ENCODE results near the gene TCP11.

Gene TCP11

GRCh38 chr6:35089216-35089934 lies 51.8 kb downstream of the TCP11 start:
- Histone ChIP-seq H3K27ac (ENCODE audit: insufficient read depth, low read length, poor library complexity, severe bottlenecking) (no peak overlapping the region), H3K4me3 (ENCODE audit: insufficient read depth, low read depth, low read length, poor library complexity, severe bottlenecking) (no peak overlapping the region), H3K9me3 (ENCODE audit: control insufficient read depth, low read length) (no peaks in the 10 kb centered on the region), H3K36me3 (ENCODE audit: control insufficient read depth, insufficient read depth, low read length) (peaks cover 39% of the 10 kb centered on the region), H3K4me1 (ENCODE audit: control insufficient read depth, insufficient read depth, low read length, poor library complexity, severe bottlenecking) (no peaks in the 10 kb centered on the region), H3K27me3 (replicated peaks; ENCODE audit: control insufficient read depth, insufficient read depth, low read length, poor library complexity, severe bottlenecking) (no peaks in the 10 kb centered on the region)
- no peak for DNase-seq

GRCh38 chr6:35088281-35089215 lies 52.6 kb downstream of the TCP11 start:
- no peaks in the 10 kb centered on the region for H3K9me3 ChIP-seq (ENCODE audit: control insufficient read depth, low read length)
- no peaks in the 10 kb centered on the region for H3K4me1 ChIP-seq (ENCODE audit: control insufficient read depth, insufficient read depth, low read length, poor library complexity, severe bottlenecking)
- DNase-seq = no peak
- no peak overlapping the region for H3K27ac ChIP-seq (ENCODE audit: insufficient read depth, low read length, poor library complexity, severe bottlenecking)
- no peaks in the 10 kb centered on the region for H3K27me3 ChIP-seq (replicated peaks; ENCODE audit: control insufficient read depth, insufficient read depth, low read length, poor library complexity, severe bottlenecking)
- peaks cover 41% of the 10 kb centered on the region for H3K36me3 ChIP-seq (ENCODE audit: control insufficient read depth, insufficient read depth, low read length)
- H3K4me3 ChIP-seq (ENCODE audit: insufficient read depth, low read depth, low read length, poor library complexity, severe bottlenecking) = no peak overlapping the region

- H3K4me3 ChIP-seq (ENCODE audit: insufficient read depth, low read depth, low read length, poor library complexity, severe bottlenecking) = no peak overlapping the region
- peaks cover 50% of the 10 kb centered on the region for H3K36me3 ChIP-seq (ENCODE audit: control insufficient read depth, insufficient read depth, low read length)
- no peaks in the 10 kb centered on the region for H3K9me3 ChIP-seq (ENCODE audit: control insufficient read depth, low read length)
- no peaks in the 10 kb centered on the region for H3K27me3 ChIP-seq (replicated peaks; ENCODE audit: control insufficient read depth, insufficient read depth, low read length, poor library complexity, severe bottlenecking)
- no peak for DNase-seq
- no peak overlapping the region for H3K27ac ChIP-seq (ENCODE audit: insufficient read depth, low read length, poor library complexity, severe bottlenecking)
- no peaks in the 10 kb centered on the region for H3K4me1 ChIP-seq (ENCODE audit: control insufficient read depth, insufficient read depth, low read length, poor library complexity, severe bottlenecking)
Observed at GRCh38 chr6:35087361-35088280, 53.5 kb downstream of the TCP11 start.

GRCh38 chr6:35086636-35087360 lies 54.3 kb downstream of the TCP11 start:
- H3K27ac ChIP-seq (ENCODE audit: insufficient read depth, low read length, poor library complexity, severe bottlenecking) = no peak overlapping the region
- no peak for DNase-seq
- peaks cover 52% of the 10 kb centered on the region for H3K36me3 ChIP-seq (ENCODE audit: control insufficient read depth, insufficient read depth, low read length)
- H3K4me3 ChIP-seq (ENCODE audit: insufficient read depth, low read depth, low read length, poor library complexity, severe bottlenecking) = no peak overlapping the region
- H3K9me3 ChIP-seq (ENCODE audit: control insufficient read depth, low read length) = no peaks in the 10 kb centered on the region
- no peaks in the 10 kb centered on the region for H3K27me3 ChIP-seq (replicated peaks; ENCODE audit: control insufficient read depth, insufficient read depth, low read length, poor library complexity, severe bottlenecking)
- H3K4me1 ChIP-seq (ENCODE audit: control insufficient read depth, insufficient read depth, low read length, poor library complexity, severe bottlenecking) = no peaks in the 10 kb centered on the region

- Histone ChIP-seq H3K4me1 (ENCODE audit: control insufficient read depth, insufficient read depth, low read length, poor library complexity, severe bottlenecking) (no peaks in the 10 kb centered on the region), H3K27ac (ENCODE audit: insufficient read depth, low read length, poor library complexity, severe bottlenecking) (no peak overlapping the region), H3K36me3 (ENCODE audit: control insufficient read depth, insufficient read depth, low read length) (peaks cover 52% of the 10 kb centered on the region), H3K9me3 (ENCODE audit: control insufficient read depth, low read length) (no peaks in the 10 kb centered on the region), H3K27me3 (replicated peaks; ENCODE audit: control insufficient read depth, insufficient read depth, low read length, poor library complexity, severe bottlenecking) (no peaks in the 10 kb centered on the region), H3K4me3 (ENCODE audit: insufficient read depth, low read depth, low read length, poor library complexity, severe bottlenecking) (no peak overlapping the region)
- no peak for DNase-seq
Observed at GRCh38 chr6:35086282-35086632, 54.9 kb downstream of the TCP11 start.

GRCh38 chr6:35085359-35086281 lies 55.5 kb downstream of the TCP11 start:
- no peak for DNase-seq
- Histone ChIP-seq H3K27ac (ENCODE audit: insufficient read depth, low read length, poor library complexity, severe bottlenecking) (no peak overlapping the region), H3K27me3 (replicated peaks; ENCODE audit: control insufficient read depth, insufficient read depth, low read length, poor library complexity, severe bottlenecking) (no peaks in the 10 kb centered on the region), H3K9me3 (ENCODE audit: control insufficient read depth, low read length) (no peaks in the 10 kb centered on the region), H3K4me3 (ENCODE audit: insufficient read depth, low read depth, low read length, poor library complexity, severe bottlenecking) (no peak overlapping the region), H3K4me1 (ENCODE audit: control insufficient read depth, insufficient read depth, low read length, poor library complexity, severe bottlenecking) (no peaks in the 10 kb centered on the region), H3K36me3 (ENCODE audit: control insufficient read depth, insufficient read depth, low read length) (peaks cover 52% of the 10 kb centered on the region)

- DNase-seq = no peak
- no peaks in the 10 kb centered on the region for H3K4me1 ChIP-seq (ENCODE audit: control insufficient read depth, insufficient read depth, low read length, poor library complexity, severe bottlenecking)
- H3K9me3 ChIP-seq (ENCODE audit: control insufficient read depth, low read length) = no peaks in the 10 kb centered on the region
- no peak overlapping the region for H3K27ac ChIP-seq (ENCODE audit: insufficient read depth, low read length, poor library complexity, severe bottlenecking)
- H3K36me3 ChIP-seq (ENCODE audit: control insufficient read depth, insufficient read depth, low read length) = peaks cover 61% of the 10 kb centered on the region
- no peaks in the 10 kb centered on the region for H3K27me3 ChIP-seq (replicated peaks; ENCODE audit: control insufficient read depth, insufficient read depth, low read length, poor library complexity, severe bottlenecking)
- no peak overlapping the region for H3K4me3 ChIP-seq (ENCODE audit: insufficient read depth, low read depth, low read length, poor library complexity, severe bottlenecking)
Observed at GRCh38 chr6:35084511-35085203, 56.5 kb downstream of the TCP11 start.

- Histone ChIP-seq H3K4me3 (ENCODE audit: insufficient read depth, low read depth, low read length, poor library complexity, severe bottlenecking) (no peak overlapping the region), H3K36me3 (ENCODE audit: control insufficient read depth, insufficient read depth, low read length) (peaks cover 67% of the 10 kb centered on the region), H3K27ac (ENCODE audit: insufficient read depth, low read length, poor library complexity, severe bottlenecking) (no peak overlapping the region), H3K9me3 (ENCODE audit: control insufficient read depth, low read length) (no peaks in the 10 kb centered on the region), H3K4me1 (ENCODE audit: control insufficient read depth, insufficient read depth, low read length, poor library complexity, severe bottlenecking) (no peaks in the 10 kb centered on the region), H3K27me3 (replicated peaks; ENCODE audit: control insufficient read depth, insufficient read depth, low read length, poor library complexity, severe bottlenecking) (no peaks in the 10 kb centered on the region)
- DNase-seq = no peak
Observed at GRCh38 chr6:35084041-35084491, 57.1 kb downstream of the TCP11 start.
